ENCODE measurements around the gene GDI1. TPM values are rescaled to one million over a fixed set of nuclear protein-coding genes. Genes with fewer than 3 reads are reported as not detected.

GDI1 gene
- total and polyA plus RNA-seq, 2 of the 8 experiments (the other 6 are each of a cell fraction or from before 2014, with no cell fraction given): 83.1 to 136 TPM

DNA sequence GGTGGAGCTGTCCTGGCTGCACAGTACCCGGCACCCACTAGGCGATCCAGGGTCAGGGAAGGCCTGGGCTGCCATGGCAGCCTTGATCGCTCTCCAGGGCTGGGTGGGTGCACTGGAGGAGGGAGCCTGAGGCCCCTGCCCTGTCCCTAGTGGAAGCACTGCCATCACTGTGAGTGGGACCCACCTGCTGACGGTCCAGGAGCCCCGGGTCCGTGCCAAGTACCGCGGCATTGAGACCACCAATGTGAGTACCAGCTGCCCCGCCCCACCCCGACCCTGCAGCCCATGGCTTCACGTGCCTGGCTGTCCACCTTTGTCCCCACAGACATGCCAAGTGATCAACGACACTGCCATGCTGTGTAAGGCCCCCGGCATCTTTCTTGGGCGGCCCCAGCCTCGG, 30.0 kb downstream of the GDI1 start:
- no peak overlapping the region for H3K18ac ChIP-seq (ENCODE audit: extremely low read depth, low read length)
- no peak overlapping the region for H4K91ac ChIP-seq (replicated peaks; ENCODE audit: insufficient read length, low read length)
- POLR2A ChIA-PET (ENCODE audit: partially characterized antibody): interaction anchor here (1.3 kb wide), 1 partner anchor 101 kb away, joined by 3 read pairs; no protein-coding TSS in a partner anchor
- no peaks in the 10 kb centered on the region for H3K9me3 ChIP-seq (ENCODE audit: insufficient read depth in 2 of 2, low read depth in 1 of 2, low read length in 1 of 2)
- no peaks in the 10 kb centered on the region for H3K27me3 ChIP-seq (replicated peaks in 1 of 4; ENCODE audit: control insufficient read depth in 3 of 4, extremely low read depth in 1 of 4, insufficient read depth in 3 of 4, low read length in 3 of 4)
- no peak overlapping the region for H2BK5ac ChIP-seq (ENCODE audit: low read depth, low read length)
- H2AK5ac ChIP-seq (ENCODE audit: low read depth, low read length): no peak overlapping the region
- H3K27ac ChIP-seq (ENCODE audit: low read depth, low read length): no peak overlapping the region
- H3K4ac ChIP-seq (replicated peaks; ENCODE audit: insufficient read length, low read depth, low read length): no peak overlapping the region
- no peak overlapping the region for H3K9ac ChIP-seq (replicated peaks in 1 of 4; ENCODE audit: extremely low read depth in 1 of 4, low read depth in 3 of 4, low read length in 3 of 4)
- no peaks in the 10 kb centered on the region for H3K23me2 ChIP-seq (ENCODE audit: low read depth, low read length)
- H3K14ac ChIP-seq (ENCODE audit: insufficient read length): no peak overlapping the region
- H2BK15ac ChIP-seq (ENCODE audit: low read length): no peak overlapping the region
- no peak overlapping the region for H3K4me3 ChIP-seq (ENCODE audit: extremely low read depth in 1 of 4, insufficient read depth in 2 of 4, low read depth in 3 of 4, low read length in 4 of 4)
- no peak overlapping the region for H4K5ac ChIP-seq (ENCODE audit: insufficient read length, low read depth, low read length)
- H2BK120ac ChIP-seq (replicated peaks; ENCODE audit: low read depth, low read length): no peak overlapping the region
- no peaks in the 10 kb centered on the region for H3K79me1 ChIP-seq (ENCODE audit: low read depth, low read length)
- no peak overlapping the region for H2BK20ac ChIP-seq (ENCODE audit: low read length)
- H3K36me3 ChIP-seq (ENCODE audit: control insufficient read depth in 2 of 4, insufficient read depth in 4 of 4, low read length in 3 of 4): peaks cover 0 to 37% (median 7%) of the 10 kb centered on the region in 4 experiments; a peak in 6 of 8 replicates
- TF ChIP-seq TBP (IDR thresholded peaks at IDR 0.05; ENCODE audit: low read depth, low read length) (no peak), CEBPB (IDR thresholded peaks at IDR 0.05; ENCODE audit: low read depth, low read length) (no peak), SP2 (IDR thresholded peaks at IDR 0.05; ENCODE audit: low read length) (no peak), CHD2 (IDR thresholded peaks at IDR 0.05; ENCODE audit: low read length) (no peak), JUN (IDR thresholded peaks at IDR 0.05; ENCODE audit: low read depth, low read length) (no peak), RXRA (IDR thresholded peaks at IDR 0.05; ENCODE audit: insufficient read depth, low read depth, low read length) (no peak), RAD21 (IDR thresholded peaks at IDR 0.05 in 1 of 2, conservative IDR thresholded peaks at IDR 0.05 in 1 of 2; ENCODE audit: low read depth in 2 of 2, low read length in 2 of 2) (no peak)
- H3K4me2 ChIP-seq (ENCODE audit: insufficient read depth in 1 of 2, low read depth in 2 of 2, low read length in 2 of 2): no peak overlapping the region
- FAIRE-seq (no peak), DNase-seq (ENCODE audit: low read depth in 1 of 2, low spot score in 2 of 2) (no peak)
- H2AFZ ChIP-seq (ENCODE audit: low read length): no peak overlapping the region
- H3K56ac ChIP-seq (replicated peaks; ENCODE audit: insufficient read length, low read depth, low read length): no peak overlapping the region
- no peak overlapping the region for H3K23ac ChIP-seq (ENCODE audit: insufficient read length)
- CTCF ChIA-PET (ENCODE audit: partially characterized antibody): no interaction called here
- no peaks in the 10 kb centered on the region for H3K4me1 ChIP-seq (replicated peaks in 1 of 4; ENCODE audit: control insufficient read depth in 3 of 4, insufficient read depth in 4 of 4, low read length in 3 of 4)
- no peak overlapping the region for H4K8ac ChIP-seq (ENCODE audit: extremely low read depth, insufficient read depth, low read length)
- no peak overlapping the region for H2BK12ac ChIP-seq (ENCODE audit: low read depth, low read length)
- no peaks in the 10 kb centered on the region for H4K20me1 ChIP-seq (replicated peaks in 1 of 2; ENCODE audit: control insufficient read depth in 1 of 2, insufficient read depth in 2 of 2, low read length in 2 of 2)
- WGBS, 2 experiments (ENCODE audit: extremely low coverage in 1 of 2, insufficient coverage in 1 of 2, insufficient read length in 1 of 2, insufficient replicate concordance in 2 of 2, low coverage in 1 of 2, low lambda C conversion rate in 2 of 2, missing lambda C conversion rate in 1 of 2): no CpG with 5 or more reads among the region's 15 CpGs
- H3K79me2 ChIP-seq (ENCODE audit: control insufficient read depth in 1 of 2, insufficient read depth in 2 of 2, low read length in 2 of 2): no peaks in the 10 kb centered on the region

Measured in H1 (cell line).